H9 (cell line): ENCODE measurements around the gene SDF2L1. TPM values are rescaled to one million over a fixed set of nuclear protein-coding genes. Genes with fewer than 3 reads are reported as not detected.

Experiments used
- DNase-seq: peaks from one replicate; pipeline ENCODE4 v3.0.0-alpha.2; 2017
- H2AFZ ChIP-seq: one replicate; pipeline ENCODE4 v1.6.1; 2013; ENCODE audit warnings: mild to moderate bottlenecking, low read length, control low read depth, moderate library complexity
- H2AK5ac ChIP-seq: 2 replicates; pipeline ENCODE4 v1.6.1; 2013; ENCODE audit warnings: low read length, control low read depth, mixed read lengths; ENCODE audit not compliant: insufficient read length
- H2BK120ac ChIP-seq: one replicate; pipeline ENCODE4 v1.6.1; 2013; ENCODE audit warnings: low read depth, mild to moderate bottlenecking, low read length, control low read depth, inconsistent platforms; ENCODE audit not compliant: poor library complexity, severe bottlenecking
- H2BK12ac ChIP-seq: 2 replicates; pipeline ENCODE4 v1.6.1; 2013; ENCODE audit warnings: low read length, control low read depth, mixed read lengths, low read depth; ENCODE audit not compliant: insufficient read length
- H2BK15ac ChIP-seq: 2 replicates; pipeline ENCODE4 v1.6.1; 2013; ENCODE audit warnings: low read depth, low read length, control low read depth
- H2BK20ac ChIP-seq: one replicate; pipeline ENCODE4 v1.6.1; 2013; ENCODE audit warnings: low read depth, mild to moderate bottlenecking, low read length, control low read depth, inconsistent platforms; ENCODE audit not compliant: poor library complexity, severe bottlenecking
- H2BK5ac ChIP-seq: 2 replicates; pipeline ENCODE4 v1.6.1; 2013; ENCODE audit warnings: low read length, control low read depth, mixed read lengths; ENCODE audit not compliant: insufficient read length
- H3K14ac ChIP-seq: 2 replicates; pipeline ENCODE4 v1.6.1; 2013; ENCODE audit warnings: low read length, control low read depth; ENCODE audit not compliant: insufficient read depth
- H3K18ac ChIP-seq: 2 replicates; pipeline ENCODE4 v1.6.1; 2013; ENCODE audit warnings: low read depth, mild to moderate bottlenecking, mixed read lengths, low read length, control low read depth; ENCODE audit not compliant: insufficient read length
- H3K23ac ChIP-seq: 2 replicates; pipeline ENCODE4 v1.6.1; 2013; ENCODE audit warnings: low read length, control low read depth, mixed read lengths, low read depth; ENCODE audit not compliant: insufficient read length
- H3K23me2 ChIP-seq: 2 replicates; pipeline ENCODE4 v1.6.1; 2013; ENCODE audit warnings: low read depth, mild to moderate bottlenecking, mixed read lengths, low read length, control low read depth; ENCODE audit not compliant: insufficient read length, poor library complexity, severe bottlenecking
- H3K27ac ChIP-seq: 2 replicates; pipeline ENCODE4 v1.5.1; 2013; ENCODE audit warnings: low read length, control low read depth, mixed read lengths, low read depth; ENCODE audit not compliant: insufficient read length
- H3K27me3 ChIP-seq: 2 replicates; pipeline ENCODE4 v1.6.1; 2013; ENCODE audit warnings: low read length, control low read depth, inconsistent platforms; ENCODE audit not compliant: insufficient read depth
- H3K4ac ChIP-seq: 2 replicates; pipeline ENCODE4 v1.6.1; 2013; ENCODE audit warnings: low read depth, mild to moderate bottlenecking, control low read depth, inconsistent platforms, low read length, moderate library complexity
- H3K4me1 ChIP-seq: 2 replicates; pipeline ENCODE4 v1.6.1; 2013; ENCODE audit warnings: low read length, control low read depth, inconsistent platforms; ENCODE audit not compliant: insufficient read depth
- H3K4me2 ChIP-seq: 2 replicates; pipeline ENCODE4 v1.6.1; 2013; ENCODE audit warnings: low read length, control low read depth, mixed read lengths; ENCODE audit not compliant: insufficient read length, insufficient read depth
- H3K56ac ChIP-seq: 2 replicates; pipeline ENCODE4 v1.6.1; 2013; ENCODE audit warnings: low read depth, mild to moderate bottlenecking, mixed read lengths, low read length, control low read depth; ENCODE audit not compliant: insufficient read length
- H3K79me1 ChIP-seq: 2 replicates; pipeline ENCODE4 v1.6.1; 2013; ENCODE audit warnings: low read depth, mild to moderate bottlenecking, moderate library complexity, low read length, control low read depth, inconsistent platforms; ENCODE audit not compliant: insufficient read depth, poor library complexity, severe bottlenecking
- H3K79me2 ChIP-seq: 2 replicates; pipeline ENCODE4 v1.6.1; 2013; ENCODE audit warnings: low read length, control low read depth, inconsistent platforms; ENCODE audit not compliant: insufficient read depth
- H3K9ac ChIP-seq: 2 replicates; pipeline ENCODE4 v1.6.1; 2013; ENCODE audit warnings: low read length, control low read depth, mixed read lengths; ENCODE audit not compliant: insufficient read length; ENCODE audit errors: extremely low read depth
- H3K9me3 ChIP-seq: one replicate; pipeline ENCODE4 v1.6.1; 2013; ENCODE audit warnings: low read depth, low read length, inconsistent platforms; ENCODE audit not compliant: control insufficient read depth
- H3T11ph ChIP-seq: one replicate; pipeline ENCODE4 v1.6.1; 2013; ENCODE audit warnings: mild to moderate bottlenecking, low read length, control low read depth, inconsistent platforms
- H4K20me1 ChIP-seq: one replicate; pipeline ENCODE4 v1.6.1; 2013; ENCODE audit not compliant: control insufficient read depth, insufficient read length, insufficient read depth
- H4K5ac ChIP-seq: 2 replicates; pipeline ENCODE4 v1.6.1; 2013; ENCODE audit warnings: low read depth, mild to moderate bottlenecking, mixed read lengths, low read length, control low read depth; ENCODE audit not compliant: insufficient read length
- H4K8ac ChIP-seq: replicated peaks from 2 replicates; pipeline ENCODE4 v1.6.1; 2013; ENCODE audit warnings: low read length, control low read depth, mixed read lengths, low read depth; ENCODE audit not compliant: insufficient read length
- H4K91ac ChIP-seq: 2 replicates; pipeline ENCODE4 v1.6.1; 2013; ENCODE audit warnings: low read depth, mild to moderate bottlenecking, moderate library complexity, mixed read lengths, low read length, control low read depth; ENCODE audit not compliant: insufficient read length
- H3K27ac Mint-ChIP-seq, 3 experiments: 2 replicates in 2 of 3; 3 replicates in 1 of 3; pipeline ENCODE4 v1.8.0; 2020 to 2021; ENCODE audit warnings: mixed read lengths in 3 of 3, mild to moderate bottlenecking in 1 of 3, moderate library complexity in 1 of 3
- H3K27me3 Mint-ChIP-seq: 2 replicates; pipeline ENCODE4 v1.8.0; 2021; ENCODE audit warnings: low read depth, mild to moderate bottlenecking, moderate library complexity, mixed read lengths
- H3K36me3 Mint-ChIP-seq, 3 experiments: 2 replicates in 2 of 3; 3 replicates in 1 of 3; pipeline ENCODE4 v1.8.0; 2020 to 2021; ENCODE audit warnings: low read depth in 3 of 3, mixed read lengths in 3 of 3; ENCODE audit not compliant: insufficient read depth in 1 of 3
- H3K4me1 Mint-ChIP-seq, 2 experiments: 2 replicates each; pipeline ENCODE4 v1.8.0; 2020; ENCODE audit warnings: mixed read lengths in 2 of 2
- H3K4me3 Mint-ChIP-seq, 2 experiments: 2 replicates in 1 of 2; 3 replicates in 1 of 2; pipeline ENCODE4 v1.8.0; 2020 to 2021; ENCODE audit warnings: mild to moderate bottlenecking in 2 of 2, mixed read lengths in 2 of 2, moderate library complexity in 1 of 2
- H3K9me3 Mint-ChIP-seq, 2 experiments: 2 replicates in 1 of 2; 3 replicates in 1 of 2; pipeline ENCODE4 v1.8.0; 2020; ENCODE audit warnings: mild to moderate bottlenecking in 2 of 2, mixed read lengths in 2 of 2, moderate library complexity in 1 of 2
- CTCF ChIP-seq: fragments of 200-600 bp; sonication (generic); conservative IDR thresholded peaks from 3 replicates; pipeline ENCODE4 v1.8.0; 2021; ENCODE audit warnings: antibody characterized with exemption, mild to moderate bottlenecking
- WGBS: extraction: QIAGEN DNeasy Blood & Tissue Kit; methylation state at CpG from one replicate; pipeline ENCODE4 v1.1.7; 2013; ENCODE audit warnings: missing lambda C conversion rate, low lambda C conversion rate, mixed read lengths; ENCODE audit not compliant: insufficient read length; ENCODE audit errors: extremely low coverage; 5-methylcytosine and 5-hydroxymethylcytosine counted together
- total RNA-seq: library from RNA; stranded (reverse); gene quantifications from 2 replicates; pipeline ENCODE4 v1.2.1, GENCODE V29; 2021

The SDF2L1 gene
- total RNA-seq, 1 experiment from 2014 or later = 36.0 TPM

- Histone ChIP-seq H3K23ac (no peak overlapping the region), H4K20me1 (no peaks in the 10 kb centered on the region), H2BK120ac (no peak overlapping the region), H3K23me2 (no peaks in the 10 kb centered on the region), H3K4me1 (no peaks in the 10 kb centered on the region), H2BK15ac (no peak overlapping the region), H3K27me3 (no peaks in the 10 kb centered on the region), H2AK5ac (no peak overlapping the region), H2AFZ (no peak overlapping the region), H2BK12ac (no peak overlapping the region), H3K56ac (no peak overlapping the region), H3K9ac (no peak overlapping the region), H4K5ac (no peak overlapping the region), H4K91ac (no peak overlapping the region), H3K14ac (no peak overlapping the region), H3K79me2 (no peaks in the 10 kb centered on the region), H3K9me3 (no peaks in the 10 kb centered on the region), H3K18ac (no peak overlapping the region), H4K8ac (no peak overlapping the region), H3K27ac (no peak overlapping the region), H3K4me2 (no peak overlapping the region), H3T11ph (no peak overlapping the region), H2BK20ac (no peak overlapping the region), H3K4ac (no peak overlapping the region), H2BK5ac (no peak overlapping the region), H3K79me1 (no peaks in the 10 kb centered on the region)
- no peak for DNase-seq
- Mint-ChIP-seq H3K9me3 (no peaks in the 10 kb centered on the region), H3K4me1 (no peaks in the 10 kb centered on the region), H3K36me3 (peaks cover 17 to 29% (median 27%) of the 10 kb centered on the region in 3 experiments), H3K4me3 (no peak overlapping the region), H3K27ac (no peak overlapping the region), H3K27me3 (no peaks in the 10 kb centered on the region)
- no CpG with 5 or more reads among the region's 11 CpGs for WGBS
- no peak for TF ChIP-seq CTCF
Measured at GRCh38 chr22:21687685-21688259, 45.7 kb downstream of the SDF2L1 start.
